HG02571 (cell line): Measurements from ENCODE around the gene PSMG4.

Source experiments
- ATAC-seq: cut with Tn5 transposase; IDR thresholded peaks from one replicate; pipeline ENCODE4 v1.9.1; 2021; ENCODE audit warnings: mild to moderate bottlenecking, moderate library complexity; ENCODE audit not compliant: unreplicated experiment

PSMG4 gene

DNA sequence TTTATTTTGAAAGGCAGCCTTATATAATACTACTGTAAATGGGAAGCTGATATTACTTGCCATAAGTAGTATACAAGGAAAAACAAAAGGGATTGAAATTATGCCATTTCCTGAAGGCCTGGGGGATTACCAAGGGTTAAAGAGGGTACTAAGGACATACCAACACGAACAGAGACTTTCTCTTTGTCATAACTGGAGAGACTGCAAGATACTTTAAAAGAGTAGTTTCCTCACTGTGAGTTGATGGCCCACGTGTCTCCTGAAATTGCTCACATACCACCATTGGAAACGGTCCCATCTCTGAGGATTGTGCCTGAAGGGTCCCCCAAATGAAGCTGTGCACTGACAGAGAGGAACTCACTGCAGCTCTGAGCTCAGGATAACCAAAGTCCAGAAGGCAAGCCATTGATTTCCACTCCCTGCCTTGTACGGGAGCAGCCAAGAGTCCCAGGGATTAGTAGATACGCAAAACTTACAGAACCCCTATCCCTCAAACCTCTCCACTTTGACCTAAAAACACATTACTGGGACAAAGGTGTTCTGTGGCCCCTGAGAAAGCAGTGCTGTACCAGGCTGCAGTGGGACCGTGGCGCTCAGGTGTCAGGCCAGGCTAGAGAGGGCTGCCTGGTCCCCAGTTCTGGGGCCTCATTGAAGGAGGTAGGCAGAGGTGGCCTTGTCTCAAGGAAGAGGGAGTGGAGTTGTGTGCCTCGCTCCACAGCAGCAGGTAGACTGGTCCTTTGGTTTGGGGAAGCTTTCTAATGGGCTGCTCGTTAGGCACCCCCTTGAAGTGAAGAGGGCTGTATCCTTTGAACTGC lies 15.2 kb downstream of the PSMG4 start:
- no peak for ATAC-seq

DNA sequence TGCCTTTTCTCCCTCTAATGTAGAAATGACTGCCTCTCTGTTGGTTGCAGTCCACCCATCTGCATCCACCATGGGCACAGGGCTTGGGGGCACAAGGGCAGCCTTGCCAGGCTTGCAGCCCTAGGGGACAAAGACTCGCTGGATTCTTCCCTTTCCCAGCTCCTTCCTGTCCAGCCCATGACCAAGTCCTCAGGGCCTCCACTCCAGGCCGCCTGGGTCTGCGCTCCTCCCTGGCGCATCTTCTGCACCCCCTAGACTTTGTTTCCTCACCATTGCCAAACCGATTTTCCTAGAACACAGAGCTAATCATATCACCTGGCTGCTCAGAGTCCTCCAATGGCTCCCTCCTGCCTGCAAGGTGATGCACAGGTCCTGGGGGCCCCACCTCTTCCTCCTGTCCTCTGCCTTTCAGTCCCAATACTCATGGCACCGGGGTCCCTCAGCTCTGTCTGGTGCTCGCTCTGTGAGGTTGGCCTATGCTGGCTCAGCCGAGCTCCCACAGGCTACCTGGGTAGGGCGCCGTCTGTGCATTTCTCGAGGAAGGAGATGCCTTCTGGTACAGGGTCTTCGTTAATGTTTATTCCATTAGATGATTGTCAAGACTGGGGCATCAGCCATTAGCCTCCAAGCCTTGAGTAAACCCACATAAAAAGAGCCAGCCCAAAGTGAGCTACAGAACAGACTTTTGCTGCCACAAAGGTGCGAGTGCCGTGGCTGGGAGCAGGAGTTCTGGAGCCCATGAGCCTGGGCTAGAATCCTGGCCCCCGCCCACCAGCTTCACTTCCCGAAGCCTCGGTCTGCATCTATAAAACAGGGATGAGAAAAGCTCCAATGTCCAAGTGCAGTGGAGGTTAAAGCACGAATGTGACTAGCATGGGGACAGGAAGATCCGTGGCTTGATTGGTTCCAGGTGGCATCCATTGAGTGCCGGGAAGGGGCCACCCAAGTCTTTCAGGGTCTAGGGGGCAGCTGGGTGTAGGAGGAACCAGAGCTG lies 17.7 kb downstream of the PSMG4 start:
- ATAC-seq, result no peak

DNA sequence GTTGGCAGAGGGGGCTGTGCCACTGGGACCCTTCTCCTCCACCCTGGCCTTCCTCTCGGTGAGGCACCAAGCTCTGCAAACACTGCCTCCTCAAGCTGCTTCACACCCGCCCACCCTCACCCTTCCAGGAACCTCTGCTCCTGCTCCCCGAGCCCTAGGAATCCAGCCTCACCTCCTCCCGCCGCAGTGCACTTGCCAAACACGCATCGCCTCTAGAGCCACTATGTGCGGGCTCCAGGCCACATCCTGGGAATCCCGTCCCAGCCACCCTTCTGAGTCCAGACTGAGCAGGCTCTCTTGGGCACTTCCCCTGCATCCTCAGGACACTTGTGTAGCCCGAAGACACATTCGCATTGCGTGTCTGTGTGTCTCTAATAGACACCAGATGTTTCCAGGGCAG lies 18.5 kb downstream of the PSMG4 start:
- ATAC-seq, result no peak

DNA sequence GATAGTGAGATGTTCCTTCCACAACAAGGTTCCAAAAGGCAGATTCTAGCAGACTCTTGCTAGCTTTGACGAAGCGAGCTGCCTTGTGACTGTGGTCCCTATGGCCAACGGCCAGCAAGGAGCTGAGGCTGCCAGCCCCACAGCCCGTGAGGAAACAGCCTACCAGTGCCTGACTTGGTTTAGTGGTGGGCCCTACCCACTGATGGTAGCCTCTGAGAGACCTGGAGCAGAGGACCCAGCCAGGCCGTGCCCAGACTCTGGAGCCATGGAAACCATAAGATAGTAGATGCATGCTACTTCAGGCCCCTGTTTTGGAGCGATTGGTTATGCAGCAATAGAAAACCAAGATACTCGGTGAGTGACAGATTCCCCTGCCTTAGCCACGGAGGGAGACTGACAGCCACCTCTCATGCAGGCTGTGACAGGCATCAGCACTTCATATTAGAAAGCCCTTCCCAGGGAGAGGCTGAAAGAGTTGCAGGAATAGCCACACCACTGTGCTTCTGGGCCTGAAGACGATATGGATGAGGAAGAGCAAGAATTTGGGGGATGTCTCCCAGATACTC lies 19.2 kb downstream of the PSMG4 start:
- no peak for ATAC-seq

DNA sequence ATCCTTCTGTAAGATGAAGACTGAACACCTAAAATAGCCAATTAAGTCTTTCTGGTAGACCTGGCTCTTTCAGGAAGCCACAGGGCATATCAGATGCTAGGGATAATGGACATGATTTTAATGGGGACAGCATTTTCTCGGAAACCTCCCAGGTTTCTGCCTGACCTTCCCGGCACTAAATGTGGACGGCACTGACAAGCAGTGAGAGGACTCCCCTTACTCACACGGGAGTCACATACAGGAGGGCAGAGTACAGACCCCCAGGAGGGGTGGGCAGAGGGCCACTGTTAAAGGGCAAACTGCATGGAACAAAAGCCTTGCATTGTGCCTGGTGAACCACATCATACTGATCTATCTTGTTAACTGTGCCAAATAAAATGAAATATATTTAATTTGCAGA lies 19.9 kb downstream of the PSMG4 start:
- ATAC-seq, result no peak

DNA sequence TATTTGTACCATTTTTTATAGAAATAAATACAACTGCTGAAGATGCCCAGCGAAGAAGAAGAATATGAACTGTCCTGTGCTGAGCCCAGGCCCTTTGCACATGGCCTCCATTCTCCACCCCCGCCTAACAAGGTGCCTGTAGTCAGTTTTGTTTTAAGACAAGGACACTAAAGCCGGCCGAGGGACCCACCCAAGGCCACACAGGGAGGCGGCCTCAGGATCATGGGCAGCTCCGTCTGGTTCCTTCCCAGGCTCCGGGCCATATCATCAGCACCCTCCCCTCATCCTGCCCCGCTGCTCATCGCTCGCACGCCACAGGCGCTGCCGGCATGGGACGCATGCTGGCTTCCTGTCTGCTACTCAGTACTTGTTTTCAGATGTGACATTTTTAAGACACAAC lies 21.3 kb downstream of the PSMG4 start:
- ATAC-seq, result no peak

DNA sequence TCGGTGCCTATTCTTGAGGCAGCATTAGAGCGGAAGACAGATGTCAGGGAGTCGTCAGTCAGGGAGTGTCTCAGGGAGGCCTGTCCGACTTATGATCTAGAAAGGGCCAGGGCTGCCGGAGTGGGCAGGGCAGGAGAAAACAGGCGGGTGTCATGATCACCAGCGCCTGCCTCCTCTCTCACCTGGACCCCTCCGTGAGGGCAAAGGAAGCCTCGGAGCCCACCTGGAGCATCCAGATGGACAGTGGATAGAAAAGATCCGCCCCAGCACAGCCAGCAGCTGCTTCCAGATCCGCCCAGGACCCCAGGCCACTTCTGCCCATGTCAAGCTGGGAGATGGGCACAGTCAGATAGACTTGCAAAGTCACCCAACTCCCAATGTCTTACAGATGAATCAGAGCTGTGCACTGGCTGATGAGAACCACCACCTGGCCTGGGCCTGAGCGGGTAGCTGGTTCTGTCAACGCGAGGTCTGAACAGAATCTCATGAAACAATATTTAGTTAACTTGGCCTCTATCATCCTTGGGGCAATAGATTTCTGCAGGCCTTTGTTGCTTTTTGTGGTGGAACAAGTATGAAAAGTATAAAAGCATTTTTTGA lies 22.2 kb downstream of the PSMG4 start:
- ATAC-seq, result no peak

DNA sequence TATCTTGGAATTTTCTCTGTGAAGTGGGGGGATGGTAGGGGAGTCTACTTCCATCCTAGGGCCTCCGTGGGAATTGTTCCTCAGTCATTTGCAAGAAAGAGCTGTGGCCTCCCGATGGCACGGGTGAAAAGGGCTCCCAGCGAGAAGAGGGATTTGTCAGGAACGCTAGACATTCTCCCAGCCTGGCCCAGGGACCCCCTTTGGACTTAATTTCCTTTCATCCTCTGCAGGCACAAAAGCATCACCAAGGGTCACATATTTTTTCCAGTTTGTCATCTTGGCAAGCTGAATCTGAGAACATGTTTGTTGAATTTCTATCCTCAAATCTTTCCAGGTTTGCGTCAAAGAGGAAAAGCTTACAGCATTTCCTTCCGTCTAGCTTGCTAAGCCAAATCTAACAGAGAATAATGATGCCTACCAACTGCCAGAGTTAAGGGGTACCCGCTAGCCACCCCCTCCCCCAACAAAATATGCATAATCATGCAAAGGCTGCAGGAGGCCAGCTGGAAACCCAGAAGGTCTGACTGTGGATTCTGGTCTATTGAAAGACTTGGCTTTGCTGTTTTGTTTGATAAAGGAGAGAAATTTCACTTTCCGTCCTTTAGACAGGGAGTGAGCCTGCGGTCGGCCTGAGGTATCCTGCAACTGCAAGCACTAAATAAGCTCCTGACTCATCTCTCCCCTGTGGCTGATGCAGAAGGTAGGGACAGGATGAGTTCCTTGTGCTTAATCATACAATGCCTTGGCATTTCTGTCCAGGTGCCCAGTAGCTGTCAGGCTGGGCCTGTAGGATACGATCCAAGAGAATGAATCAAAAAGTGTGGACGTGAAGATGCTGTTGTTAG lies 23.1 kb downstream of the PSMG4 start:
- no peak for ATAC-seq

DNA sequence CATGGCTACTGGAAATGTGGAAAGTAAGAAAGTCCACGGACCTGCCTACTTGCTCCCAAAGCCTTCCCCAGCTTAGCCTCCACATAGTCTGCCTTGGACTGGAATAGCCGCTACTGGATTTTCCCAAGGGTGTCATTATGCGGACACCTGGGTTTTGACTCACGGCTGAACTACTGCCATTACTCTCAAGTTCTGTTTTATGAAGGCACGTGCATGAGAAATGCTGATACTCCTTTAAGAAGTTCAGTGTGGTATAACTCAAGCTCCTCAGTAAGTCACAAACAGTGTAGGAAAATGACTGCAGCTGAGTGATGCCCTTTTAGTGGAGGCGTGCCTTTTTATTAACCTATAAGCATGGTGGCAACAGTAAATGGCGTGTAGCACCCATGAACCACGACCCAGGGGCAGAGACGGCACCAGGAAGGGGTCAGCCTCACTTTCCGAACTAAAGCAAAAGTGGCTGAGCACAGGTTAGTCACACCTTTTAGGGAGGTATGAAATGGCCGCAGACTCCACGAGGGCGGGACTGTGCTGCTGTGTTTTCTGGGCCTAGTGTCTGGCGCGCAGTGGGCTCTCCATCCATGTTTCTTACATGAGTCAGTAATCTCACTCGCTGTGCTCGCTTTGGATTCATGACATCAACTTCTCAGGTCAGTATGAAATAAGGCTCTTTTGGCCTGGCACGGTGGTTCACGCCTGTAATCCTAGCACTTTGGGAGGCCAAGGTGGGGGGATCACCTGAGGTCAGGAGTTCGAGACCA lies 23.9 kb downstream of the PSMG4 start:
- ATAC-seq, result no peak

DNA sequence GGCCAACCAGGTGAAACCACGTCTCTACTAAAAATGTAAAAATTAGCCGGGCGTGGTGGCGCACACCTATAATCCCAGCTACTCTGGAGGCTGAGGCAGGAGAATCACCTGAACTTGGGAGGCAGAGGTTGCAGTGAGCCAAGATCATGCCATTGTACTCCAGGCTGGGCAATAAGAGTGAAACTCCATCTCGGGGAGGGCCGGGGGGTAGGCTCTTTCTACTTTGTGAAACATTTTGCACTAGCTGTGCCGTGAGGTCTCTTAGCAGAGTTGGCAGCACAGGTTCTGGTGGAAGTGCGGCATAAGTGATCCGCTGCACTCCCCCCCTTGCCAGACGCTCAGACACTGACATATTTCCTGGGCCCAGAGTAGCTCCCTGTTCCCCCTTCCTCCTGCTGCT lies 24.5 kb downstream of the PSMG4 start:
- no peak for ATAC-seq

DNA sequence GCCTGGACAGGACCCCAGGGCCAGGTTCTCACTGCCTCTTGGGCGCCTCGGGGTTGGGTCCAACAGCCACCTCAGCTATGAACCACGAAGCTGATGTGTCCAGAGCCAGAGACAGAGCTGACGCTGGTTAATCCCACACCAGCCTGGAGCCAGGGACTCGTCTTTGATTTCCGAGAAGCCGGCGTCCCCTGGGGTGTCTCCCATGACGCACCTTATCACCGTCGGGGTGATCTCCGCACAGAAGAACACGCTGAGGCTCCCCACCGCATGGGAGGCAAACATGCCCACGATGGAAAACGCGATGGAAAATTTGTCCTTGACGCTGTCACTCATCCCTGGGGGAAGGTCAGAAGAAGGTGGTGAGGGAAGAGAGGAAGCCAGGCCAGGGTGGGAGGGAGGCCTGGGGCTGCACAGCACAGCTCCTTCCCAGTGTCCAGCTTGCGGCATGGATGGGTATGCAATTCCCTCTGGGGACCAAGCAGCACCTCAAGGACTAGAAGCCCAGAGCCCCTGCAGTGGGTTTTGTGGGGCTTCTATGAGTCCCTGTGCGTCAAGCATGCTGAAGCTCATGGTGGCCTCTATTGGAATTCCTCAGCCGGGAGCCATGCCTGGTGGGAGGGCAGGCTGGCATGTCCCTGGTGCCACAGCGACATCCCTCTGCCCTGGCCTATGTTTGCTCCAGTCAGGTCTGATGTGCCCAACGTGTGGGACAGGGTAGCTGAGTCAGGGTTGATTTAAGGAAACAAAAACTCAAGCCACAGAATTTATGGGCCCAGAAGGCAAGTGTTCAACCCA lies 25.1 kb downstream of the PSMG4 start:
- no peak for ATAC-seq

DNA sequence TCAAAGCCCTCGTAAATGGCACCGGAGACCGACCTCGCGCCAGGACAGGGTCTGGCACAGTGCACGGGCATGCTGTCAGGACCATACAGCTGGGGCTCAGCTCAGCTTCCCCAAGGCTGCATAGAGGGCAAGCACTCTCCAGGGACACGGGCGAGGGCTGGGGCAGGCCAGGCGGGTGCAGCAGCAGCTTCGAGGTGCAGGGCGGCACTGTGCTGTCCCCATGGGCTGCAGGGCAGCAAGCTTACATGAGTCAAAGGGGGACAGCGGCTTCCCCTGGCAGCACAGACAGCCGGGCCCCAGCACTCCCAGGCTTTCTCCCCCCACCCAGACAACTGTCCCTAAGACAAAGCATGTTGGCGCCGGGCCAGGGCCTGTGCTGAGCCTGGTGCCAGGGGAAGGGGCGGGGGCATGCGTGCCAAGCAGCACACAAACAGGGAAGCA lies 25.7 kb downstream of the PSMG4 start:
- ATAC-seq, result no peak

DNA sequence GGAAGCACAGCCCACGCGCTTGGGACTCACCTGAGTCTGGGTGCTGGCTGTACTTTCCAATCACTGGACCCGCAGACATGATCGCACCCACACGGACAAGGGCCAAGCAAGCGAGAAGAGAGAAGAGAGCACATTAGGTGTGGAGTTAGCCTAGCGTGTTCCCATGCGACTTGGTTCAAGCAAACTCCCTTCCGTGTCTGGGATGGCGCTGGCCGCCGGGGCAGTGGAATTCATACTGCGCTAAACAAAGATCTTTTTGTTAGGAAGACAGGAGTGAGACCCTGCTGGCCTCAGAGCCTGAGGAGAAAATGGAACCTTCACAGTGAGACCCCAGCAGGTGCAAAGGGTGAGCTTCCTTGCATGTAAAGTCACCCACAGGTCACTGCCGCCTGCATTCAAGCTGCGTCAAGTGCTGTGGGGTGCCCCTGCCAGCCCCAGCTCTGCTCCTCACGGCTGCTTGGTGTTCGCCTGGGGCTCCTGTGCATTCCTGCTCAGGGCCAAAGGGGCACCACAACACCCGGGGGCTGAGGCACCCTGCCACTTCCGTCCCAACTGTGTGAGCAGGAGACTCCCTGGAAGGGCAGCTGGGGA lies 26.4 kb downstream of the PSMG4 start:
- ATAC-seq, result no peak

DNA sequence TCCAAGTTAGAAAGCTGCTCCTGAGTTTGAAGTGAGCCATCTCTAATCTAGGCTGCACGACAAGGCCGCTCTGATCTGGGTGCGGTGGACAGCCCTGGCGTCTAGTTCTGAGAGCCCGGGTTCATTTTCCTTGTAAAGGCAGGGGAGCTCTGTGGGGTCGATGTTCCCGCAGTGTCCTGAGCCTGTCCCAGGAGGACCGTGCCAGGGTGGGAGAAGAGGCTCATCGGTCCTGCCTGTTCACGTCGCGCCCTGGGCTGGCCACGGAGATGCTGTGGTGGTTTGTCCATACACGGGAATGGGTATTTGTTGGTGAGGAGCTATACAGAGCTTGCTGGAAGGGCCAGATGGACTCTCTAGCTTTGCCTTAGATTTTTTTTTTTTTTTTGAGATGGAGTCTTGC lies 27.0 kb downstream of the PSMG4 start:
- ATAC-seq, result no peak

DNA sequence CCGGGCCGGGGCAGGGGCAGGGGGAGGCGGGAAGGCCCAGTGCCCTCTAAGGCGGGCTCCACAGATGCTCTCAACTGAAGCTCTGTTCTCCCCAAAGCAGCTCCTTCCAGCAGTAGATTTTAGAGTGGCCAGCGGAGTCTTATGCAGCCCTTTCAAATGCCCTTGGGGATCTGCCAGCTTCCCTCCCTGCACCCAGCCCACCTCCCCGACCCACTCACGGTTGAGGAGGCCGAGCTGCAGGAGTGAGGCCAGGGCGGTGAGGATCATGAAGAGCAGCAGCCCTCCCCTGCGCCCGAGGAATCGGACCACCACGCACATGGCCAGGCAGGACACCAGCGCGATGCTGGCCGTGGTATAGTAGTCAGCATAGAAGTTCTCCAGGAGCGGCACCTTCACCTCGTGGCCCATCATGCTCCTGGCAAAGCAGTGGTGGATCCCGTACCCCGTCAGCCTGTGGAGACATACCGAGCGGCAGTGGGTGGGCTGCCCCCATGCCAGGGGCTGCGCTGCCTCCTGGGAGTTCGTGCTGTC lies 28.0 kb downstream of the PSMG4 start:
- no peak for ATAC-seq

DNA sequence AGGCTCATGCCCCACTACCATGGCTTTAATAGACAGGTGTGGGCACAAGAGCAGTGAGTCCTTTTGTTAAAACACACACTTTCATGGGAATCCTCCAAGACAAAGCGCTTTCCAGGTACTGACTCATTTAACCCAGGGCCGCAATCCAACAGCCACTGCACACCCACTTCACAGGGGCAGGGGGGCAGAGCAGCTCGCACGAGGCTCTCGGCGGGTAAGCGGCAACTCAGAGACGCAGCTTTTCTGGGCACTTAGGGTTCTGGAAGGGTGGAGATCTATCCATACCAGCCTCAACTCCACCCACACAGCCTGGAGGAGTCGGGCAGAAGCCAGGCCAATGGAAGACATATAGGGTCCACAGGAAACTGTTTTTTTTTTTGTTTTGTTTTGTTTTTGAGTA lies 28.6 kb downstream of the PSMG4 start:
- no peak for ATAC-seq

DNA sequence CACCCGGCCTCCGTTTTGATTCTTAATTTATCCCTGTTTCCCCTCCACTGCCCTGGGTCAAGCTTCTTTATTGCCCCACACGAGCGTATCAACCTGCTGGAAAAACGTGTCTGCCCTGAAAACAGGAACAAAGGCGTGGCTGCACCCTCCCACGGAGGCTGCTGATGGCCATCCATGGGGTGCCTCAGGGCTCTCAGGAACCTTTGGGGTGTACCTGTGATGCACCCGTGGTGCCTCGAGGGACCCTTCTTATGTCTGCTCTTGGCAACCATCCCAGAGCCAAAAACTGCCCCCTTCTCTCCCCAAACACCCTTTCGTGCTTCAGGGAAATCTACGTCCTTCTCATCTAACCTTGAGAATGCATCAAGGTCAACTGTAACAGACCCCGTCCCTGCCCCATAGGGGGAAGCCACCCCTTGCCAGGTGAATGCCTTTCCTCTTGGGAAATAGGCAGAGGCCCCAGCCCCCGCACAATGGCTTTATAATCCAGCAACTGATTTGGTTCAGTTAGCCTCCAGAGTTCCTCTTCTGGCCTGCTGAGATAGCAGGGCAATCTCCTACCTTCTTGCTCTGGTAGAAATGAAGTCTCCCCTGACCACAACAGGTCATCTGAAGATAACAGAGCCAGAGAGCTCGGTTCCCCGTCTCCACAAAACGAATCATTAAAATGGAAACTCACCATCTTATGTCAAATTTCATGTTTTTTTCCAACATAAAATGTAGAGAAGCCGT lies 29.4 kb downstream of the PSMG4 start:
- no peak for ATAC-seq
